Measurements from ENCODE around the gene URB2. TPM values are rescaled to one million over a fixed set of nuclear protein-coding genes. Genes with fewer than 3 reads are reported as not detected.

Gene URB2
- total and polyA plus RNA-seq, 2 of the 13 experiments (the other 11 are each of a cell fraction or from before 2014, with no cell fraction given), result 4.0 to 17.6 TPM

GRCh38 chr1:229689273-229689672 is 63.2 kb downstream of the URB2 start:
- no peaks in the 10 kb centered on the region for H4K20me1 ChIP-seq (ENCODE audit: insufficient read depth, low read length)
- no peaks in the 10 kb centered on the region for H3K4me1 ChIP-seq (ENCODE audit: insufficient read depth, low read length)
- peaks cover 0 to 4% of the 10 kb centered on the region in 2 experiments; a peak in 1 of 5 replicates for H3K27me3 ChIP-seq (ENCODE audit: control insufficient read depth in 1 of 2, insufficient read depth in 2 of 2, low read length in 2 of 2)
- no peak overlapping the region for H3K27ac ChIP-seq (ENCODE audit: extremely low read length, insufficient read depth, low read length)
- 59% methylated on average over 4 of the region's 4 CpGs for WGBS (ENCODE audit: low lambda C conversion rate)
- no peak overlapping the region for H3K4me2 ChIP-seq (ENCODE audit: low read depth, low read length)
- H3K9ac ChIP-seq (ENCODE audit: insufficient read depth, low read depth, low read length), result no peak overlapping the region
- CTCF ChIA-PET (ENCODE audit: low intra/inter-chr PET ratio, low total read pairs), result no interaction called here
- H3K4me3 ChIP-seq (replicated peaks in 1 of 3; ENCODE audit: insufficient read depth in 1 of 3, low read depth in 2 of 3, low read length in 3 of 3), result no peak overlapping the region
- DNase-seq (ENCODE audit: low spot score), result no peak
- no peak for FAIRE-seq
- in situ Hi-C loops (cut with HindIII; ENCODE audit: extremely low pct_ligation_motif_present, low pct_unique_long_range_greater_than_20kb), result no loop called here
- intact Hi-C loops (cut with micrococcal nuclease; ENCODE audit: unreplicated experiment), result no loop called here
- H2AFZ ChIP-seq (ENCODE audit: low read length), result no peak overlapping the region
- peaks cover 10% of the 10 kb centered on the region for H3K9me3 ChIP-seq (ENCODE audit: low read length)
- BruUV-seq (replicated peaks), result no TSS peak
- POLR2A ChIA-PET, result no interaction called here
- no peaks in the 10 kb centered on the region for H3K79me2 ChIP-seq (ENCODE audit: insufficient read depth, low read length)
- TF ChIP-seq PITX1 (CRISPR knock-in tag; IDR thresholded peaks at IDR 0.05) (no peak), PCBP1 (IDR thresholded peaks at IDR 0.05; ENCODE audit: borderline replicate concordance, low read depth, low read length) (no peak), KDM3A (CRISPR knock-in tag; IDR thresholded peaks at IDR 0.05; ENCODE audit: low read depth) (no peak), REST (IDR thresholded peaks at IDR 0.05; ENCODE audit: borderline replicate concordance in 1 of 2, low read depth in 1 of 2, low read length in 2 of 2) (no peak), SRSF4 (IDR thresholded peaks at IDR 0.05; ENCODE audit: low read depth, low read length, poor library complexity, severe bottlenecking) (no peak), PAWR (CRISPR knock-in tag; IDR thresholded peaks at IDR 0.05; ENCODE audit: borderline replicate concordance) (no peak), ZNF496 (CRISPR knock-in tag; IDR thresholded peaks at IDR 0.05; ENCODE audit: insufficient replicate concordance) (no peak), SETDB1 (CRISPR knock-in tag; IDR thresholded peaks at IDR 0.05; ENCODE audit: borderline replicate concordance) (no peak), ZNF253 (CRISPR knock-in tag; IDR thresholded peaks at IDR 0.05; ENCODE audit: borderline replicate concordance) (no peak), ZNF264 (CRISPR knock-in tag; IDR thresholded peaks at IDR 0.05) (no peak)
- no peak for ATAC-seq
- no peaks in the 10 kb centered on the region for H3K36me3 ChIP-seq (replicated peaks in 1 of 2; ENCODE audit: control insufficient read depth in 1 of 2, insufficient read depth in 2 of 2, low read length in 2 of 2)
